Uterus (tissue), 2 donors: Measurements from ENCODE around the gene TBXA2R.

Source experiments
- POLR2A ChIP-seq, 2 donors: fragments of 450-650 bp; IDR thresholded peaks; one replicate each; pipeline ENCODE4 v1.6.1; 2016; ENCODE audit warnings: antibody characterized with exemption in 2 of 2, mild to moderate bottlenecking in 1 of 2, moderate library complexity in 1 of 2
- TF ChIP-seq, protein P1 (sequence below), 4 experiments: fragments of 200-600 bp in 2 of 4; fragments of 450-650 bp in 2 of 4; sonication (generic) in 2 of 4; IDR thresholded peaks; one replicate each; pipeline ENCODE4 v1.5.1; 2016 to 2019; ENCODE audit warnings: antibody characterized with exemption in 4 of 4, mild to moderate bottlenecking in 2 of 4, moderate library complexity in 1 of 4

DNA sequence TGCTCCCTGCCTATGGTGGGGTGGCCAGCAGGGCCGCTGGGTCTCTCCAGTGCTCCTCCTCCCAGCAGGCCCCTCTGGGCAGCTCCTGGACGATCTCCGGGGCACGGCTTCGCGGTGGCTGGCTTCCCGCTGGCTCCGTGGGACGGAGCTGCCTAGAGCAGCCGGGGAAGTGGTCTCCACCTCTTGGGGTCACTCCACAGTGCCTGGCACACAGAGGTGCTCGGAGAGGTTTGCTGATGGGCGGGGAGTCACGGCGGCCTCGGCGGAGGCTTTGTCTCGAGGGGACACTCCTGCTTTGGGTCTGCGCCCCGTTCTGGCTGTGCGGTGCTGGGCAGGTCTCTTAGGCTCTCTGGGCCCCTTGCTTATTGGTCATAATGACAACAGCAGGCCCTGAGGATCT lies 29.8 kb upstream of the TBXA2R start:
- TF ChIP-seq, protein P1, sequence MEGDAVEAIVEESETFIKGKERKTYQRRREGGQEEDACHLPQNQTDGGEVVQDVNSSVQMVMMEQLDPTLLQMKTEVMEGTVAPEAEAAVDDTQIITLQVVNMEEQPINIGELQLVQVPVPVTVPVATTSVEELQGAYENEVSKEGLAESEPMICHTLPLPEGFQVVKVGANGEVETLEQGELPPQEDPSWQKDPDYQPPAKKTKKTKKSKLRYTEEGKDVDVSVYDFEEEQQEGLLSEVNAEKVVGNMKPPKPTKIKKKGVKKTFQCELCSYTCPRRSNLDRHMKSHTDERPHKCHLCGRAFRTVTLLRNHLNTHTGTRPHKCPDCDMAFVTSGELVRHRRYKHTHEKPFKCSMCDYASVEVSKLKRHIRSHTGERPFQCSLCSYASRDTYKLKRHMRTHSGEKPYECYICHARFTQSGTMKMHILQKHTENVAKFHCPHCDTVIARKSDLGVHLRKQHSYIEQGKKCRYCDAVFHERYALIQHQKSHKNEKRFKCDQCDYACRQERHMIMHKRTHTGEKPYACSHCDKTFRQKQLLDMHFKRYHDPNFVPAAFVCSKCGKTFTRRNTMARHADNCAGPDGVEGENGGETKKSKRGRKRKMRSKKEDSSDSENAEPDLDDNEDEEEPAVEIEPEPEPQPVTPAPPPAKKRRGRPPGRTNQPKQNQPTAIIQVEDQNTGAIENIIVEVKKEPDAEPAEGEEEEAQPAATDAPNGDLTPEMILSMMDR (IDR thresholded peaks at IDR 0.05), result no peak
- TF ChIP-seq POLR2A (IDR thresholded peaks at IDR 0.05), result no peak
